ENCODE measurements around the gene CBLIF. TPM values are rescaled to one million over a fixed set of nuclear protein-coding genes. Genes with fewer than 3 reads are reported as not detected.

CBLIF gene
- total RNA-seq, 4 donors from 2014 or later = not detected

DNA sequence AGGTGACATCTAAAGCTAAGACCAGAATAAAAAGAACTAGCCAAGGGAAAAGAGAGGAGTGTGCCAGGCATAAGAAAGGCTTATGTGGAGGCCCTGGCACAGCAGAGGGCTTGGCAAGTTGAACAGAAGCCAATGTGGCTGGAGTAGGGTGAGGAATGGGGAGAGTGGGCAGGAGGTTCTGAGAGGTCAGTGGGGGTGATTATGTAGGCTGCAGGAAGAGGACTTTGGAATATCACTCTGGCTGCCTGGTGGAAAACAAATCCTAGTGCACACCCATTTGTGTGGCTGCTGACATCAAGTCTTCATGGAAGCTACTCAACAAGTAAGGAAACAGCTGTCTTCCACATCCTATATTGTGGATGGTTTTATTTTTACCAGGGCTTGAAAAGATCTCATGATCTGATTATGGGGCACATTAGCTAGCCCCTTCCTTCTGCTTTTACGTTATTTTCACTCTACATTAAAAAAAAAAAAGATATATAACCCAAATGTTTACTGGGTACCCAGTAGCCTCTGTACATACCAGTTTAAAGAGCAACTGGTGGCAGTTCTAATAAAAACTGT, 38.2 kb downstream of the CBLIF start:
- intact Hi-C loops (cut with DNase I) = loop anchor here (10.0 kb wide), 2 partner anchors 142 to 272 kb away; partner anchors contain the start of gene PATL1
- Histone ChIP-seq H3K4me3 (no peak overlapping the region), H3K4me1 (peaks cover 16 to 23% (median 18%) of the 10 kb centered on the region in 4 donors), H3K27ac (replicated peaks in 1 of 4) (no peak overlapping the region), H3K36me3 (peaks cover 21 to 60% (median 53%) of the 10 kb centered on the region in 4 donors), H3K9me3 (no peaks in the 10 kb centered on the region), H3K27me3 (no peaks in the 10 kb centered on the region)
- no peak for DNase-seq (ENCODE audit: extremely low spot score)
- 67% methylated on average over 1 of the region's 1 CpG for WGBS
- TF ChIP-seq POLR2AphosphoS5 (IDR thresholded peaks at IDR 0.05) = no peak
- TF ChIP-seq EP300 (IDR thresholded peaks at IDR 0.05) = no peak
- TF ChIP-seq, protein P1, sequence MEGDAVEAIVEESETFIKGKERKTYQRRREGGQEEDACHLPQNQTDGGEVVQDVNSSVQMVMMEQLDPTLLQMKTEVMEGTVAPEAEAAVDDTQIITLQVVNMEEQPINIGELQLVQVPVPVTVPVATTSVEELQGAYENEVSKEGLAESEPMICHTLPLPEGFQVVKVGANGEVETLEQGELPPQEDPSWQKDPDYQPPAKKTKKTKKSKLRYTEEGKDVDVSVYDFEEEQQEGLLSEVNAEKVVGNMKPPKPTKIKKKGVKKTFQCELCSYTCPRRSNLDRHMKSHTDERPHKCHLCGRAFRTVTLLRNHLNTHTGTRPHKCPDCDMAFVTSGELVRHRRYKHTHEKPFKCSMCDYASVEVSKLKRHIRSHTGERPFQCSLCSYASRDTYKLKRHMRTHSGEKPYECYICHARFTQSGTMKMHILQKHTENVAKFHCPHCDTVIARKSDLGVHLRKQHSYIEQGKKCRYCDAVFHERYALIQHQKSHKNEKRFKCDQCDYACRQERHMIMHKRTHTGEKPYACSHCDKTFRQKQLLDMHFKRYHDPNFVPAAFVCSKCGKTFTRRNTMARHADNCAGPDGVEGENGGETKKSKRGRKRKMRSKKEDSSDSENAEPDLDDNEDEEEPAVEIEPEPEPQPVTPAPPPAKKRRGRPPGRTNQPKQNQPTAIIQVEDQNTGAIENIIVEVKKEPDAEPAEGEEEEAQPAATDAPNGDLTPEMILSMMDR (IDR thresholded peaks at IDR 0.05) = no peak
- no peak for TF ChIP-seq POLR2A (IDR thresholded peaks at IDR 0.05; ENCODE audit: low read depth)

GRCh38 chr11:59804061-59804460, 41.2 kb downstream of the CBLIF start:
- peaks cover 6 to 11% (median 8%) of the 10 kb centered on the region in 4 donors for H3K4me1 ChIP-seq
- no peaks in the 10 kb centered on the region for H3K9me3 ChIP-seq
- H3K4me3 ChIP-seq = no peak overlapping the region
- no peak for DNase-seq (ENCODE audit: extremely low spot score)
- intact Hi-C loops (cut with DNase I) = loop anchor here (10.0 kb wide), 2 partner anchors 139 to 269 kb away; partner anchors contain the start of gene PATL1
- TF ChIP-seq EP300 (IDR thresholded peaks at IDR 0.05) (no peak), POLR2AphosphoS5 (IDR thresholded peaks at IDR 0.05) (no peak), POLR2A (IDR thresholded peaks at IDR 0.05; ENCODE audit: low read depth) (no peak)
- TF ChIP-seq, protein P1 (IDR thresholded peaks at IDR 0.05) = no peak
- 86% methylated on average over 2 of the region's 2 CpGs for WGBS
- H3K27me3 ChIP-seq = no peaks in the 10 kb centered on the region
- H3K27ac ChIP-seq (replicated peaks in 1 of 4) = no peak overlapping the region
- H3K36me3 ChIP-seq = peaks cover 21 to 78% (median 62%) of the 10 kb centered on the region in 4 donors

DNA sequence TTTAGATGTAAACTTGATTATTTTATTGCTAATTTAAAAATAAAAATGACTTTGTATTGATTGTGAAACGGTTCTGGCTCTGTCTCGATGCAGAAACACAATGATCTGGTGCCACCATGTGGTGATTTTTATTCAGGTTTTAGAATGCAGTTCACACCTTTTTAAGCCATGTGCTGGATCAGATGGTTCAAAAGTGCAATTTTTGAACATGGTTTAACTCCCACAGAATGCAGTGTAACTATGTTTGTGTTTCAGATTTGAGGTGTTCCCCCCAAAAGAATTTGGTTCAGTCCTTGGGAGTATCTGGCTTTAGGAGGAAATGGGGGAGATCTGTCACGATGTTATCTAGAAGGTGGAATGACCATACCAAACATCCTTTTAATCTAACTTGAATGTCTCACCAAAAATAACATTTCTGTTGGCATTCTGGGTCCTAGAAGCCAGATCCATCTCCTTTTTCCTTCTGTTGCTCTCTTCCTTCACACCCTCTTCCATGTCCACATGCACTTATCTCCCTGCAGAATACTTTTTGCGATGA, 42.6 kb downstream of the CBLIF start:
- intact Hi-C loops (cut with DNase I) = loop anchor here (1.0 to 10.0 kb wide), 3 partner anchors 48 to 268 kb away; partner anchors contain the start of gene PATL1

DNA sequence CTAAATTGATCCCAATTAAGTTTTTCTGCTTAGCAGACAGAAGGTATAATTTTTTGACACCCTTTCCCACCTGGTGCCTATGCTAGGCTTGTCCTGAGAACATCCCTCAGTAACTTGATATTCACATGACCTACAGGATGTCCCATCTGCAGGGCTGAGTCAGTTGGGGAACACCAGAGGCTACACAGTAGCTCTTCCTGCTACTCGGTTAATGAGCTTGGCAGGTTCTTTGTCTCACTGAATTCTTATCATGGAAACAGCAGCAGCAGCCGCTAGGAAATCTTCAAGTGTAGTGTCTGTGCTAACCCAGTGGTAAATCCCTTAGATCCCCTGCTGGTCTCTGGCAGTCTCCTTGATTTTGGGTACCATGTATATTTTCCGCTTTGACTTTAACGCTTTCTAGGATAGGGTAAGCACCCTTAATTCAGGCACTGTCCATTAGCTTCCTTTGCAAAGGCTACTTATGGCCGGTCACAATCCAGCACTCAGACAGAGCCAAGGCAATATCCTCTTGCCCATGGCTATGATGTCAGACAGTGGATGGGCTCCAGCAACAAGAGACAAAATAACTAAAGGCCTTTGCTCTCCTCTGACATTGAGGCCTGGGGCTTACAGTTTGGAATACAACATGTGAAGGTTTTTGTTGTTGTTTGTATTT, 43.2 kb downstream of the CBLIF start:
- WGBS = 53% methylated on average over 5 of the region's 5 CpGs
- peaks cover 11 to 79% (median 65%) of the 10 kb centered on the region in 4 donors for H3K36me3 ChIP-seq
- no peak overlapping the region for H3K4me3 ChIP-seq
- H3K4me1 ChIP-seq = peaks cover 6 to 9% (median 7%) of the 10 kb centered on the region in 4 donors
- TF ChIP-seq, protein P1 (IDR thresholded peaks at IDR 0.05) = no peak
- TF ChIP-seq POLR2AphosphoS5 (IDR thresholded peaks at IDR 0.05) (no peak), POLR2A (IDR thresholded peaks at IDR 0.05; ENCODE audit: low read depth) (no peak), EP300 (IDR thresholded peaks at IDR 0.05) (no peak)
- H3K27me3 ChIP-seq = no peaks in the 10 kb centered on the region
- DNase-seq (ENCODE audit: extremely low spot score) = no peak
- peak overlapping the region in 3 of 4 donors; percentile 20 to 32 (median 23) for H3K27ac ChIP-seq (replicated peaks in 1 of 4)
- no peaks in the 10 kb centered on the region for H3K9me3 ChIP-seq
- intact Hi-C loops (cut with DNase I) = loop anchor here (1.0 to 10.0 kb wide), 3 partner anchors 48 to 267 kb away; partner anchors contain the start of gene PATL1

More for the DNA sequence above, 42.6 kb downstream of the CBLIF start:
- TF ChIP-seq POLR2AphosphoS5 (IDR thresholded peaks at IDR 0.05) (no peak), EP300 (IDR thresholded peaks at IDR 0.05) (no peak), POLR2A (IDR thresholded peaks at IDR 0.05; ENCODE audit: low read depth) (no peak)
- TF ChIP-seq, protein P1 (IDR thresholded peaks at IDR 0.05) = peak; percentile 52 to 68 (median 64)
- Histone ChIP-seq H3K27me3 (no peaks in the 10 kb centered on the region), H3K9me3 (no peaks in the 10 kb centered on the region), H3K4me3 (no peak overlapping the region), H3K4me1 (peaks cover 6 to 9% (median 7%) of the 10 kb centered on the region in 4 donors), H3K27ac (replicated peaks in 1 of 4) (peak overlapping the region in 1 of 4 donors; percentile 32), H3K36me3 (peaks cover 17 to 79% (median 64%) of the 10 kb centered on the region in 4 donors)
- DNase-seq (ENCODE audit: extremely low spot score) = no peak
- 34% methylated on average over 4 of the region's 4 CpGs for WGBS

Data from esophagus muscularis mucosa (tissue), 4 donors.